Liver (tissue), 9 donors: Measurements from ENCODE around the gene LRRC72. TPM values are rescaled to one million over a fixed set of nuclear protein-coding genes. Genes with fewer than 3 reads are reported as not detected.

Experiments used
- DNase-seq: peaks from one replicate; pipeline ENCODE4 v3.0.0-alpha.2; 2017; ENCODE audit warnings: low spot score
- H3K27ac ChIP-seq, 2 donors: one replicate each; pipeline ENCODE4 v1.7.0; 2013; ENCODE audit warnings: inconsistent platforms in 2 of 2, low read length in 2 of 2, control low read depth in 1 of 2, low read depth in 1 of 2, mild to moderate bottlenecking in 1 of 2
- H3K27me3 ChIP-seq, 4 donors: one replicate each; pipeline versions ENCODE4 v1.6.1 to v1.7.0; 2013; ENCODE audit warnings: low read length in 3 of 4, inconsistent platforms in 1 of 4, mild to moderate bottlenecking in 1 of 4, moderate library complexity in 1 of 4; ENCODE audit not compliant: control insufficient read depth in 4 of 4, insufficient read depth in 4 of 4
- H3K36me3 ChIP-seq, 4 donors: one replicate each; pipeline versions ENCODE4 v1.6.1 to v1.7.0; 2013; ENCODE audit warnings: low read length in 3 of 4, mild to moderate bottlenecking in 3 of 4, low read depth in 1 of 4, moderate library complexity in 1 of 4; ENCODE audit not compliant: control insufficient read depth in 4 of 4, insufficient read depth in 3 of 4
- H3K4me1 ChIP-seq, 4 donors: one replicate each; pipeline versions ENCODE4 v1.6.1 to v1.7.0; 2013; ENCODE audit warnings: low read length in 3 of 4, mild to moderate bottlenecking in 3 of 4, moderate library complexity in 1 of 4; ENCODE audit not compliant: control insufficient read depth in 4 of 4, insufficient read depth in 4 of 4
- H3K4me3 ChIP-seq, 3 donors: one replicate each; pipeline versions ENCODE4 v1.6.1 to v1.7.0; 2013; ENCODE audit warnings: low read length in 3 of 3, control low read depth in 1 of 3, low read depth in 1 of 3, mild to moderate bottlenecking in 1 of 3
- H3K9ac ChIP-seq, 2 donors: one replicate each; pipeline ENCODE4 v1.7.0; 2013; ENCODE audit warnings: low read length in 2 of 2, mild to moderate bottlenecking in 2 of 2, moderate library complexity in 2 of 2, control low read depth in 1 of 2, low read depth in 1 of 2
- H3K9me3 ChIP-seq, 4 donors: one replicate each; pipeline versions ENCODE4 v1.6.1 to v1.7.0; 2013; ENCODE audit warnings: low read length in 3 of 4; ENCODE audit not compliant: control insufficient read depth in 4 of 4
- EGR1 ChIP-seq, 2 donors: IDR thresholded peaks; 2 replicates each; pipeline ENCODE4 v1.6.1; 2016 to 2018; ENCODE audit warnings: antibody characterized with exemption in 2 of 2, low read depth in 2 of 2
- FOXA1 ChIP-seq: IDR thresholded peaks from 2 replicates; pipeline ENCODE4 v1.6.1; 2016; ENCODE audit warnings: antibody characterized with exemption
- FOXA2 ChIP-seq: IDR thresholded peaks from 2 replicates; pipeline ENCODE4 v1.6.1; 2016; ENCODE audit warnings: antibody characterized with exemption
- GABPA ChIP-seq, 2 donors: IDR thresholded peaks in 1 of 2; conservative IDR thresholded peaks in 1 of 2; 2 replicates each; pipeline ENCODE4 v1.6.1; 2016; ENCODE audit warnings: antibody characterized with exemption in 2 of 2, mild to moderate bottlenecking in 1 of 2, moderate library complexity in 1 of 2
- HNF4A ChIP-seq, 2 donors: conservative IDR thresholded peaks; 2 replicates each; pipeline ENCODE4 v1.6.1; 2016; ENCODE audit warnings: antibody characterized with exemption in 2 of 2, mild to moderate bottlenecking in 2 of 2
- HNF4G ChIP-seq: IDR thresholded peaks from 2 replicates; pipeline ENCODE4 v1.6.1; 2016; ENCODE audit warnings: antibody characterized with exemption
- JUND ChIP-seq, 2 donors: IDR thresholded peaks; 2 replicates each; pipeline ENCODE4 v1.6.1; 2016; ENCODE audit warnings: antibody characterized with exemption in 2 of 2
- NR2F2 ChIP-seq: IDR thresholded peaks from 2 replicates; pipeline ENCODE4 v1.6.1; 2016; ENCODE audit warnings: antibody characterized with exemption
- RAD21 ChIP-seq, 2 donors: IDR thresholded peaks; 2 replicates each; pipeline ENCODE4 v1.6.1; 2016; ENCODE audit warnings: antibody characterized with exemption in 2 of 2, mild to moderate bottlenecking in 2 of 2
- RXRA ChIP-seq, 2 donors: IDR thresholded peaks; 2 replicates each; pipeline ENCODE4 v1.6.1; 2017 to 2018; ENCODE audit warnings: antibody characterized with exemption in 2 of 2, mild to moderate bottlenecking in 1 of 2
- SP1 ChIP-seq: IDR thresholded peaks from 2 replicates; pipeline ENCODE4 v1.6.1; 2018; ENCODE audit warnings: antibody characterized with exemption, mild to moderate bottlenecking
- TAF1 ChIP-seq: conservative IDR thresholded peaks from 2 replicates; pipeline ENCODE4 v1.6.1; 2016; ENCODE audit warnings: antibody characterized with exemption, mild to moderate bottlenecking
- YY1 ChIP-seq: IDR thresholded peaks from 2 replicates; pipeline ENCODE4 v1.6.1; 2016; ENCODE audit warnings: antibody characterized with exemption, mild to moderate bottlenecking
- WGBS: extraction: QIAGEN DNeasy Blood & Tissue Kit; methylation state at CpG from one replicate; pipeline ENCODE4 v1.1.7; 2013; 5-methylcytosine and 5-hydroxymethylcytosine counted together
- polyA plus RNA-seq, 2 donors: library from polyadenylated mRNA; stranded (reverse) in 1 of 2; unstranded in 1 of 2; fragments of 200-250 nt in 1 of 2; fragments of >200 nt in 1 of 2; fragmentation: Nextera tagmentation in 1 of 2; extraction: Ambion mirVana in 1 of 2; gene quantifications; one replicate each; pipeline versions ENCODE4 v1.2.1 to v1.2.3, GENCODE V29; 2013 to 2015
- total RNA-seq, 2 donors: library from RNA; depleted of rRNA; stranded (reverse); fragments of >200 nt; gene quantifications; one replicate each; pipeline ENCODE4 v1.2.3, GENCODE V29; 2014
- TF ChIP-seq, protein P1 (sequence below): IDR thresholded peaks from 2 replicates; pipeline ENCODE4 v1.6.1; 2016; ENCODE audit warnings: antibody characterized with exemption
- TF ChIP-seq, protein P2 (sequence below): IDR thresholded peaks from 2 replicates; pipeline ENCODE4 v1.6.1; 2016; ENCODE audit warnings: antibody characterized with exemption, mild to moderate bottlenecking
- TF ChIP-seq, protein P3 (sequence below): IDR thresholded peaks from 2 replicates; pipeline ENCODE4 v1.6.1; 2016; ENCODE audit warnings: antibody characterized with exemption
- TF ChIP-seq, protein P4 (sequence below): fragments of 150-350 bp; IDR thresholded peaks from 2 replicates; pipeline ENCODE4 v1.5.1; 2017; ENCODE audit warnings: improper control_type of control experiment, low read depth, low read length; ENCODE audit not compliant: missing input control
- TF ChIP-seq, protein P5 (sequence below): IDR thresholded peaks from 2 replicates; pipeline ENCODE4 v1.6.1; 2016; ENCODE audit warnings: antibody characterized with exemption
- donor health status: healthy.
- donor health status: healthy.
- donor health status: healthy.
- donor health status: healthy.
- donor health status: healthy.

Gene LRRC72
- total and polyA plus RNA-seq, 4 donors = not detected

DNA sequence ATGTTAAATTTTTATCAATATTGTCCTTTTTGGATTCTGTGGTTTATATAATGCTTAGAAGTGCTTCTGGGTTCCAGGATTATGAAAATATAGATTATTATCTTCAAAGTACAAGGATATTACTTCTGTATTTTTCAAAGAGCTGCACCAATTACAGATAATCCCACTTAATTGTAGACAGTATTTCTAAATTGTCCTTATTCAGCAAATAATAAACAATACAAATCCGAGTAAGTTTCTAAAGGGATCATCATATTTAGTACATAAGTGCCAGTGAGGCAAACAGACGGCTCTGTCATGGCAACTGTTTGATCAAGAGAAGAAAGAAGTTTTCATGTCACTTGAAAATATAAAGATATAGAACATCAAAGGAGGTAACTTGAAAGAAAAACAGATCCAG lies 99.8 kb downstream of the LRRC72 start:
- peaks cover 1 to 26% (median 8%) of the 10 kb centered on the region in 4 donors for H3K36me3 ChIP-seq

DNA sequence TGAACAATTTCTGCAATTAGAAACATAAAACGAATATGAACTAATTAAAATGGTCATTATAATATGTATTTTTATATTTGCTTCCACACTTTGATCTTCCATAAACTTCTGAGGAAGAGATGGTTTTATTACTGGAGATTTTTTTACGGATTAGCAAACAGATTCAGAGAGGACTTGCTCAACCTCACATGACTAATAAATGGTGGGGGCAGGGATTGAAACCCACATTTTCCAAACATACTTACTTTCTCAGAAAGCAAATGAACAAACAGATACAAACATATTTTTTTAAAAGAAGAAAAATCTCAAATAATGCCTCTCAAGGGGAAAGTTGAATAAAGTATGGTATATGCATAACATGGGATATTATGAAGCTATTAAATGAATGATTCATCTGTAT lies 100.6 kb downstream of the LRRC72 start:
- Histone ChIP-seq H3K9me3 (no peaks in the 10 kb centered on the region), H3K4me3 (no peak overlapping the region), H3K27ac (no peak overlapping the region), H3K27me3 (no peaks in the 10 kb centered on the region), H3K9ac (no peak overlapping the region), H3K4me1 (no peaks in the 10 kb centered on the region), H3K36me3 (peaks cover 1 to 26% (median 8%) of the 10 kb centered on the region in 4 donors)
- no peak for DNase-seq
- TF ChIP-seq, protein P1, sequence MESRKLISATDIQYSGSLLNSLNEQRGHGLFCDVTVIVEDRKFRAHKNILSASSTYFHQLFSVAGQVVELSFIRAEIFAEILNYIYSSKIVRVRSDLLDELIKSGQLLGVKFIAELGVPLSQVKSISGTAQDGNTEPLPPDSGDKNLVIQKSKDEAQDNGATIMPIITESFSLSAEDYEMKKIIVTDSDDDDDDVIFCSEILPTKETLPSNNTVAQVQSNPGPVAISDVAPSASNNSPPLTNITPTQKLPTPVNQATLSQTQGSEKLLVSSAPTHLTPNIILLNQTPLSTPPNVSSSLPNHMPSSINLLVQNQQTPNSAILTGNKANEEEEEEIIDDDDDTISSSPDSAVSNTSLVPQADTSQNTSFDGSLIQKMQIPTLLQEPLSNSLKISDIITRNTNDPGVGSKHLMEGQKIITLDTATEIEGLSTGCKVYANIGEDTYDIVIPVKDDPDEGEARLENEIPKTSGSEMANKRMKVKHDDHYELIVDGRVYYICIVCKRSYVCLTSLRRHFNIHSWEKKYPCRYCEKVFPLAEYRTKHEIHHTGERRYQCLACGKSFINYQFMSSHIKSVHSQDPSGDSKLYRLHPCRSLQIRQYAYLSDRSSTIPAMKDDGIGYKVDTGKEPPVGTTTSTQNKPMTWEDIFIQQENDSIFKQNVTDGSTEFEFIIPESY = no peak
- TF ChIP-seq FOXA2 (no peak), HNF4G (no peak), RXRA (IDR thresholded peaks at IDR 0.05) (no peak), RAD21 (IDR thresholded peaks at IDR 0.05) (no peak), SP1 (no peak), GABPA (IDR thresholded peaks at IDR 0.05 in 1 of 2, conservative IDR thresholded peaks at IDR 0.05 in 1 of 2) (no peak), EGR1 (IDR thresholded peaks at IDR 0.05; ENCODE audit: low read depth in 2 of 2) (no peak), JUND (IDR thresholded peaks at IDR 0.05) (no peak), FOXA1 (no peak), YY1 (no peak), HNF4A (conservative IDR thresholded peaks at IDR 0.05) (no peak), TAF1 (no peak), NR2F2 (no peak)
- TF ChIP-seq, protein P2, sequence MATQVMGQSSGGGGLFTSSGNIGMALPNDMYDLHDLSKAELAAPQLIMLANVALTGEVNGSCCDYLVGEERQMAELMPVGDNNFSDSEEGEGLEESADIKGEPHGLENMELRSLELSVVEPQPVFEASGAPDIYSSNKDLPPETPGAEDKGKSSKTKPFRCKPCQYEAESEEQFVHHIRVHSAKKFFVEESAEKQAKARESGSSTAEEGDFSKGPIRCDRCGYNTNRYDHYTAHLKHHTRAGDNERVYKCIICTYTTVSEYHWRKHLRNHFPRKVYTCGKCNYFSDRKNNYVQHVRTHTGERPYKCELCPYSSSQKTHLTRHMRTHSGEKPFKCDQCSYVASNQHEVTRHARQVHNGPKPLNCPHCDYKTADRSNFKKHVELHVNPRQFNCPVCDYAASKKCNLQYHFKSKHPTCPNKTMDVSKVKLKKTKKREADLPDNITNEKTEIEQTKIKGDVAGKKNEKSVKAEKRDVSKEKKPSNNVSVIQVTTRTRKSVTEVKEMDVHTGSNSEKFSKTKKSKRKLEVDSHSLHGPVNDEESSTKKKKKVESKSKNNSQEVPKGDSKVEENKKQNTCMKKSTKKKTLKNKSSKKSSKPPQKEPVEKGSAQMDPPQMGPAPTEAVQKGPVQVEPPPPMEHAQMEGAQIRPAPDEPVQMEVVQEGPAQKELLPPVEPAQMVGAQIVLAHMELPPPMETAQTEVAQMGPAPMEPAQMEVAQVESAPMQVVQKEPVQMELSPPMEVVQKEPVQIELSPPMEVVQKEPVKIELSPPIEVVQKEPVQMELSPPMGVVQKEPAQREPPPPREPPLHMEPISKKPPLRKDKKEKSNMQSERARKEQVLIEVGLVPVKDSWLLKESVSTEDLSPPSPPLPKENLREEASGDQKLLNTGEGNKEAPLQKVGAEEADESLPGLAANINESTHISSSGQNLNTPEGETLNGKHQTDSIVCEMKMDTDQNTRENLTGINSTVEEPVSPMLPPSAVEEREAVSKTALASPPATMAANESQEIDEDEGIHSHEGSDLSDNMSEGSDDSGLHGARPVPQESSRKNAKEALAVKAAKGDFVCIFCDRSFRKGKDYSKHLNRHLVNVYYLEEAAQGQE = no peak
- TF ChIP-seq, protein P3, sequence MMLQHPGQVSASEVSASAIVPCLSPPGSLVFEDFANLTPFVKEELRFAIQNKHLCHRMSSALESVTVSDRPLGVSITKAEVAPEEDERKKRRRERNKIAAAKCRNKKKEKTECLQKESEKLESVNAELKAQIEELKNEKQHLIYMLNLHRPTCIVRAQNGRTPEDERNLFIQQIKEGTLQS = no peak
- TF ChIP-seq, protein P4, sequence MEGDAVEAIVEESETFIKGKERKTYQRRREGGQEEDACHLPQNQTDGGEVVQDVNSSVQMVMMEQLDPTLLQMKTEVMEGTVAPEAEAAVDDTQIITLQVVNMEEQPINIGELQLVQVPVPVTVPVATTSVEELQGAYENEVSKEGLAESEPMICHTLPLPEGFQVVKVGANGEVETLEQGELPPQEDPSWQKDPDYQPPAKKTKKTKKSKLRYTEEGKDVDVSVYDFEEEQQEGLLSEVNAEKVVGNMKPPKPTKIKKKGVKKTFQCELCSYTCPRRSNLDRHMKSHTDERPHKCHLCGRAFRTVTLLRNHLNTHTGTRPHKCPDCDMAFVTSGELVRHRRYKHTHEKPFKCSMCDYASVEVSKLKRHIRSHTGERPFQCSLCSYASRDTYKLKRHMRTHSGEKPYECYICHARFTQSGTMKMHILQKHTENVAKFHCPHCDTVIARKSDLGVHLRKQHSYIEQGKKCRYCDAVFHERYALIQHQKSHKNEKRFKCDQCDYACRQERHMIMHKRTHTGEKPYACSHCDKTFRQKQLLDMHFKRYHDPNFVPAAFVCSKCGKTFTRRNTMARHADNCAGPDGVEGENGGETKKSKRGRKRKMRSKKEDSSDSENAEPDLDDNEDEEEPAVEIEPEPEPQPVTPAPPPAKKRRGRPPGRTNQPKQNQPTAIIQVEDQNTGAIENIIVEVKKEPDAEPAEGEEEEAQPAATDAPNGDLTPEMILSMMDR = no peak
- TF ChIP-seq, protein P5, sequence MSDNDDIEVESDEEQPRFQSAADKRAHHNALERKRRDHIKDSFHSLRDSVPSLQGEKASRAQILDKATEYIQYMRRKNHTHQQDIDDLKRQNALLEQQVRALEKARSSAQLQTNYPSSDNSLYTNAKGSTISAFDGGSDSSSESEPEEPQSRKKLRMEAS = no peak
- 79% methylated on average over 2 of the region's 2 CpGs for WGBS

More for the DNA sequence above, 99.8 kb downstream of the LRRC72 start:
- Histone ChIP-seq H3K9ac (no peak overlapping the region), H3K27me3 (no peaks in the 10 kb centered on the region), H3K4me1 (no peaks in the 10 kb centered on the region), H3K27ac (no peak overlapping the region), H3K4me3 (no peak overlapping the region), H3K9me3 (no peaks in the 10 kb centered on the region)
- 95% methylated on average over 2 of the region's 2 CpGs for WGBS
- DNase-seq = no peak
- TF ChIP-seq RXRA (IDR thresholded peaks at IDR 0.05) (no peak), SP1 (no peak), EGR1 (IDR thresholded peaks at IDR 0.05; ENCODE audit: low read depth in 2 of 2) (no peak), HNF4A (conservative IDR thresholded peaks at IDR 0.05) (no peak), FOXA1 (no peak)
- TF ChIP-seq, protein P2 = no peak
